ENCODE measurements around the gene OSTN.

- TF ChIP-seq ARID3A (IDR thresholded peaks at IDR 0.05; ENCODE audit: low read depth, low read length) = no peak
- TF ChIP-seq TCF12 (IDR thresholded peaks at IDR 0.05) = no peak
- no peak for TF ChIP-seq TCF12 (CRISPR knock-in tag; IDR thresholded peaks at IDR 0.05)
- TF ChIP-seq JUND (CRISPR knock-in tag; IDR thresholded peaks at IDR 0.05) = no peak
- TF ChIP-seq FOXM1 (CRISPR knock-in tag; IDR thresholded peaks at IDR 0.05) = no peak
- TF ChIP-seq, protein P1, sequence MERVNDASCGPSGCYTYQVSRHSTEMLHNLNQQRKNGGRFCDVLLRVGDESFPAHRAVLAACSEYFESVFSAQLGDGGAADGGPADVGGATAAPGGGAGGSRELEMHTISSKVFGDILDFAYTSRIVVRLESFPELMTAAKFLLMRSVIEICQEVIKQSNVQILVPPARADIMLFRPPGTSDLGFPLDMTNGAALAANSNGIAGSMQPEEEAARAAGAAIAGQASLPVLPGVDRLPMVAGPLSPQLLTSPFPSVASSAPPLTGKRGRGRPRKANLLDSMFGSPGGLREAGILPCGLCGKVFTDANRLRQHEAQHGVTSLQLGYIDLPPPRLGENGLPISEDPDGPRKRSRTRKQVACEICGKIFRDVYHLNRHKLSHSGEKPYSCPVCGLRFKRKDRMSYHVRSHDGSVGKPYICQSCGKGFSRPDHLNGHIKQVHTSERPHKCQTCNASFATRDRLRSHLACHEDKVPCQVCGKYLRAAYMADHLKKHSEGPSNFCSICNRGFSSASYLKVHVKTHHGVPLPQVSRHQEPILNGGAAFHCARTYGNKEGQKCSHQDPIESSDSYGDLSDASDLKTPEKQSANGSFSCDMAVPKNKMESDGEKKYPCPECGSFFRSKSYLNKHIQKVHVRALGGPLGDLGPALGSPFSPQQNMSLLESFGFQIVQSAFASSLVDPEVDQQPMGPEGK (CRISPR knock-in tag; IDR thresholded peaks at IDR 0.05) = no peak
- TF ChIP-seq GZF1 (CRISPR knock-in tag; IDR thresholded peaks at IDR 0.05) = no peak
- no peak for TF ChIP-seq POLR2A (IDR thresholded peaks at IDR 0.05; ENCODE audit: insufficient read depth in 1 of 2, low read depth in 2 of 2, low read length in 2 of 2)
- no peak for TF ChIP-seq CC2D1A (CRISPR knock-in tag; IDR thresholded peaks at IDR 0.05)
- TF ChIP-seq ZNF766 (CRISPR knock-in tag; IDR thresholded peaks at IDR 0.05; ENCODE audit: borderline replicate concordance) = no peak
- TF ChIP-seq REPIN1 (CRISPR knock-in tag; IDR thresholded peaks at IDR 0.05; ENCODE audit: borderline replicate concordance, low read depth) = no peak
- no peak for TF ChIP-seq ZNF207 (IDR thresholded peaks at IDR 0.05; ENCODE audit: borderline replicate concordance)
- TF ChIP-seq FOSL2 (CRISPR knock-in tag; IDR thresholded peaks at IDR 0.05) = no peak
- no peak for TF ChIP-seq FOXP1 (IDR thresholded peaks at IDR 0.05)
- TF ChIP-seq FOXP1 (CRISPR knock-in tag; IDR thresholded peaks at IDR 0.05) = no peak
Observed at GRCh38 chr3:191166368-191166767, 32.7 kb upstream of the OSTN start.

Data from HepG2 (cell line).